Mucosa of rectum (tissue), 2 donors: Measurements from ENCODE around the gene ASCL3.
"Not testable (repeated sequence)": the region's sequence is repeated elsewhere in the genome, so short reads cannot be mapped to it uniquely, and the experiment has no call there.

ENCODE experiments used
- H3K27ac ChIP-seq, 2 donors: one replicate each; pipeline ENCODE4 v1.7.0; 2013; ENCODE audit warnings: inconsistent platforms in 2 of 2, low read depth in 2 of 2, low read length in 2 of 2
- H3K27me3 ChIP-seq, 2 donors: one replicate each; pipeline ENCODE4 v1.7.0; 2013; ENCODE audit warnings: low read length in 2 of 2; ENCODE audit not compliant: control insufficient read depth in 2 of 2, insufficient read depth in 2 of 2
- H3K36me3 ChIP-seq, 2 donors: one replicate each; pipeline ENCODE4 v1.7.0; 2013; ENCODE audit warnings: low read length in 2 of 2; ENCODE audit not compliant: control insufficient read depth in 2 of 2, insufficient read depth in 2 of 2
- H3K4me1 ChIP-seq, 2 donors: one replicate each; pipeline ENCODE4 v1.7.0; 2013; ENCODE audit warnings: low read length in 2 of 2, mild to moderate bottlenecking in 1 of 2; ENCODE audit not compliant: control insufficient read depth in 2 of 2, insufficient read depth in 2 of 2
- H3K4me3 ChIP-seq, 2 donors: one replicate each; pipeline ENCODE4 v1.7.0; 2013; ENCODE audit warnings: low read length in 2 of 2
- H3K9ac ChIP-seq, 2 donors: one replicate each; pipeline ENCODE4 v1.7.0; 2013; ENCODE audit warnings: low read length in 2 of 2, low read depth in 1 of 2, mild to moderate bottlenecking in 1 of 2
- H3K9me3 ChIP-seq, 2 donors: one replicate each; pipeline ENCODE4 v1.7.0; 2013; ENCODE audit warnings: low read length in 2 of 2; ENCODE audit not compliant: control insufficient read depth in 2 of 2
- donor health status: healthy.
- donor health status: Normal muscosa, but diverticular disease.

ASCL3 gene

DNA sequence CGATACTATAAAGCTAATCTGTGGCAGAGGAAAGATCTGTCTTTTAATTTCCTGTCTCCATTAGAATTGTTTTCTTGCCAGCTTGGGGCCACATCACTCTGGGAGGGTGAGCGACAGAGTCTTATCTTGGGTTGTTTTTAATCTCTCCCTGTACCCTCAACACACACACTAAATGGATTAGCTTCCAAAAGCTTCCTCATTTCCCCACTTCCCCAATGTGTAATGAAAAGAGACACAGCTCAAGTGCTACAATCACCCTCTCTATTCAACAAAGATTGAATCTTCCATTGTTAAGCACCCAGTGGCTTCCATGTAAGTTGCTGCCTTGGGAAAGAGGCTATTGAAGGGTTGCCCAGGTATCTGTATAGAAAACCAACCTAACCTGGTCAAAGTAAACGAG, 6.1 kb upstream of the ASCL3 start:
- Histone ChIP-seq H3K4me1 (no peaks in the 10 kb centered on the region), H3K4me3 (no peak overlapping the region), H3K9ac (no peak overlapping the region), H3K9me3 (no peaks in the 10 kb centered on the region), H3K27ac (no peak overlapping the region), H3K36me3 (peaks cover 33 to 39% of the 10 kb centered on the region in 2 donors), H3K27me3 (no peaks in the 10 kb centered on the region)

DNA sequence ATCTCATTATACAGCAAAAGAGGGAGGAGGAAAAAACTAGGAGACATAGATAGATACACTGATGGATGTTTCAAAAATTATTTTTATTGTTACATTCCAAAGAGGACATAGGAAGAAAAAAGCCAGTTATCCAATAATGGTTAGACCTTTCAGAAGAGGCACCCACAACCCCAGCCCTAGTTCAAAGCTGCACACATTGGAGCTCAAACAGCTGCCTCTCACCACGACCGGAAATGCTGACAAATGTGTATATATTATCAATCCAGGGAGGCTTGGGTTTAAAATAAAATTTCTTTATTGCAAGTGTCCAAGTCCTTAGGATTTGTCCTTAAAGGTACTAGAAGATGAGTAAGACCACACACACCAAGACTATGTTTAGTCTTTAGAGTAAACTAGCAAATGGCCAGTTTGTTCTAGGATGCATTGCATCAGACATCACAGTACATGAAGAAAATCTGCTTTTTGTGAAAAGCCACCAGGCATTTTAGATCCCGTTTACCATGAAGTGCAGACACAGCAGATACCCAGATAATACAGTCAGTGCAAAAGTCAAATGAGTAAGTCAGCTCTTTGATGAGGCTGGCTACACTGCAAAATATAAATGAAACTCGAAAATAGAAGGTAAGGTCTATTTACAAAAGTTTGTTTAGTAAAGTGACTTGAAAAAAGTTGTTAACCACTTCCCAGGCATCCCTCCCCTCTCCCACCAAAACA, 4.6 kb upstream of the ASCL3 start:
- Histone ChIP-seq H3K9ac (no peak overlapping the region), H3K9me3 (no peaks in the 10 kb centered on the region), H3K27ac (no peak overlapping the region), H3K4me3 (no peak overlapping the region), H3K4me1 (no peaks in the 10 kb centered on the region), H3K36me3 (peaks cover 25 to 31% of the 10 kb centered on the region in 2 donors), H3K27me3 (no peaks in the 10 kb centered on the region)

DNA sequence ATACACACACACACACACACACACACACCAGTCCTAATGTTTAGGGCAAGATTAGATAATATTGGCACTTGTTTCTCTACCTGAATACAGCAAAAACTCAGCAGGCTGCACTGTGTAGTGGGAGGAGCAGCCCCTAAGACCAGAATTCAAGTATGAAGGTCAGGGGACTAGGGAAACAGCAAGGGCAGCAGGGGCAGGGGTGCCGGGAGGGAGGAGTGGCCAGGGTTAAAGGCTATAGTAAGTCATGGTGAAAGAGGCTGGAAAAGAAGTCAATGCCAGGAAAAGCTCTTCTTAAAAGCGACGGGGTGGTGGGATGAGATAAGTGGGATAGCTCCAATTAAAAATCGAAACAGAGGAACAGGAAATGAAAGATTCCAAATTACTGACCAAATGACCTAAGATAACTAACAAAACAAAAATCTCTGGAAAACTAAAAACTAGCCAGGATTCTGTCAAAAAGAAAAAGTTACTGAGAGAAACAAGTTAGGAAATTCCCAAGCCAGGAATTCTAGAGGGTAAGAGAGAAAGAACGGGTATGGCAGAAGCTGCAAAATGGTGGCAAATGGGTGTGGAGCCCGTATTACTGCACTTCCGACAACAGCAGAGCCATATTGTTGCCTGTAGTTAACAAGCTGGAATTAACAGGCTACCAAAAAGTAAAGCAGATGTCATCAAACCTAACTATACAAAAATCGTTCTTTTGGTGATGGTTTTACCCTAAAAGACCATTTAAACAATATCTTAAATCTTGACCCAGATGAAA, 1.3 kb downstream of the ASCL3 start:
- Histone ChIP-seq H3K27ac (no peak overlapping the region), H3K4me3 (no peak overlapping the region), H3K9ac (no peak overlapping the region), H3K4me1 (no peaks in the 10 kb centered on the region), H3K9me3 (no peaks in the 10 kb centered on the region), H3K36me3 (no peaks in the 10 kb centered on the region), H3K27me3 (no peaks in the 10 kb centered on the region)

DNA sequence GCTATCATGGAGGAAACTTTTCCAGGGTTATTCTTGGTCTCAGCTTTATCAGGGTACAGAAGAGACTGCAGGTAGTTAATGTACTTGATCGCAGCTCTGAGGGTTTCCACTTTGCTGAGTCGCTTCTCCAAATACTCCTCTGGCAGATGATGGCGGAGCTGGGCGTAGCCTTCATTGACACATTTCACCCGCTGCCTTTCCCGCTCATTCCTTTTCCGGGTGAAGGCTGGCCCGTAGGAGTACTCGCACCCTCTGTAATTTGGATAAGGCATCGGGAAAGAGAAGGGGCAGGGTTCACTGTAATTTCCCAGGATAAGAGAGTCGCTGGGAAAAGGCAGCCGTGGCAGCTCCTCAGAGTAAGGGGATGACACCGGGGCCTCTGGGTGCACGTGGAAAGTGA, 5.2 kb downstream of the ASCL3 start:
- H3K4me1 ChIP-seq: no peaks in the 10 kb centered on the region
- H3K4me3 ChIP-seq: no peak overlapping the region
- no peak overlapping the region for H3K9ac ChIP-seq
- no peaks in the 10 kb centered on the region for H3K36me3 ChIP-seq
- no peak overlapping the region for H3K27ac ChIP-seq
- no peaks in the 10 kb centered on the region for H3K27me3 ChIP-seq
- H3K9me3 ChIP-seq: no peaks in the 10 kb centered on the region

DNA sequence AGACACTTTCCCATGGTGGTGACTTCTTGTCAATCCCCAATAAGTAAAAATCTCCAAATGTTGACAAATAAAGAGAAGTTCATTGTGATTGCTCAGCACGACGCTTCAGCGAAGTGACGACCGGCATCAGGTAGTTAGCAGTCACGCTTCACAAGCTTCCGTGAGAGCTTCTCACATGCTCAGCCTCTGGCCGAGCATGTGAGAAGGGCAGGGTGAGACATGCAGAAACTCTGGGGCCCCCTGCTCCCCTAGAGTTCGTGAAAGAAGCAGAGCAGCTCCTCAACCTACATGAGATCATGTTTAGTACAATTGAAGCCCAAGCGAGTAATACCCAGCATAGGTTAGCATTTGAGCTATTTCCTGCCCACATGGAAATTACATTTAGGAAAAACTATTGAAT, 5.7 kb downstream of the ASCL3 start:
- no peak overlapping the region for H3K4me3 ChIP-seq
- H3K4me1 ChIP-seq: no peaks in the 10 kb centered on the region
- H3K9ac ChIP-seq: no peak overlapping the region
- no peak overlapping the region for H3K27ac ChIP-seq
- no peaks in the 10 kb centered on the region for H3K9me3 ChIP-seq
- no peaks in the 10 kb centered on the region for H3K36me3 ChIP-seq
- no peaks in the 10 kb centered on the region for H3K27me3 ChIP-seq

DNA sequence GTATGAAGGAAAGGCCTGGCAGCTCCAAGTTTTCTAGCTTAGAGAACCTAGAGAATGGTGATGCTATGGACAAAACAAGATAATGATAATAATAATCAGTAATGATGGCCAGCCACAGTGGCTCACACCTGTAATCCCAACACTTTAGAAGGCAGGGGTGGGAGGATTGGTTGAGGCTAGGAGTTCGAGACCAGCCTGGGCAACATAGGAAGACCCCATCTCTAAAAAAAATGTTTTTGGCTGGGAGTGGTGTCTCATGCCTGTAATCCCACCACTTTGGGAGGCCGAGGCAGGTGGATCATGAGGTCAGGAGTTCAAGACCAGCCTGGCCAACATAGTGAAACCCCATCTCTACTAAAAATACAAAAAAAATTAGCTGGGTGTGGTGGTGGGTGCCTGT, 7.0 kb downstream of the ASCL3 start:
- H3K27ac ChIP-seq, H3K4me3 ChIP-seq, H3K36me3 ChIP-seq, H3K9ac ChIP-seq, H3K27me3 ChIP-seq, H3K4me1 ChIP-seq, H3K9me3 ChIP-seq: not testable (repeated sequence)

DNA sequence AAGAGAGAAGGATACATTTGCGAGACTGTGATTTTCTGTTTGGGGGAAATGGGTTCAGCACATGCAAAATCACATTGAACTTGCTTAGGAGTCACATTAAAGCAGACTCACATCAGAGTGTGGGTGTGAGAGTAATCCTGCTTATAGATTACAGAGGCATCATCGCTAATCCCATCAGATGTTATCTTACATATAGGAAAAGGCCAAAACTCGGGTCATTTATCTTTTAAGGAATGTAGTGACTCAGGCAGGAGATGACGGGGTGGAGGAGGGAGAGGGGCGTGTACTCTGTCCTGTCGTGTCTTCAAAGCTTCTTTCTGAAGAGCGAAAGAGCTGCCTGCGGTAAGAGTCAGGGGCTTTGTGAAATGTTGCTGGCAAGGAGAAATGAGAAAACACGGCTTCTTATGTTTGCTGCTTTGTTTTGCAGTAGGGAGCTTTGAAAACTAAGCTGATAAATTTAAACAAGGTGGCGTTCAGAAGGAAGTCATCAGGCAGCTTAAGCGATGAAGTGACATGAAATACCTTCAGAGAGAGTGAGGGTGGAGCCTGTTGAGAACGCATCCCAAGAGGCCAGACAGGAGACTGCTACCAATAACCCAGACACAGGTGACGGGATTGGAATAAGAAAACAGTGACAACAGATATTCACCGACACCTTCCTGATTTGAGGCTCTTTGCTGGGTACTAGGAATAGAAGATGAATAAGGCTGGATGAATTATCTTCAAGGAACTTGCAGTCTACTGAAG, 7.9 kb downstream of the ASCL3 start:
- Histone ChIP-seq H3K9ac (no peak overlapping the region), H3K27me3 (no peaks in the 10 kb centered on the region), H3K4me1 (no peaks in the 10 kb centered on the region), H3K4me3 (no peak overlapping the region), H3K9me3 (no peaks in the 10 kb centered on the region), H3K27ac (no peak overlapping the region), H3K36me3 (no peaks in the 10 kb centered on the region)

DNA sequence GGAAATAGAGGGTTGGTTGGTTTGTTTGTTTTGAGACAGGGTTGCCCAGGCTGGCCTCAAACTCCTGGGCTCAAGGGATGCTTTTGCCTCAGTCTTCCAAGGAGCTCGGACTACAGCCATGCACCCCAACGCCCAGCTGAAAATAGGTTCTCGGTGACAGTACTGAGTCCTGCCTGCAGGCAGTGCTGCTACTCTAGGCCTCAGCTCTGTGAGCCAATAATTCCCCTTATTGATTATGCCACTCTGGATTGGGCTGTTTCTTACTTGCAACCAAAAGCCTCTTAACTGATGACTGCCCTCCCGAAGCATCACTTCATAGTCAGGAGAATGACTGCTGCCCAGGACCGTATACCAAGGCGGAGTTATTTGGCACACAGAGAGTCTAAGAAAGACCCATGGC, 8.9 kb downstream of the ASCL3 start:
- no peaks in the 10 kb centered on the region for H3K36me3 ChIP-seq
- H3K4me3 ChIP-seq: no peak overlapping the region
- H3K4me1 ChIP-seq: no peaks in the 10 kb centered on the region
- H3K27me3 ChIP-seq: no peaks in the 10 kb centered on the region
- H3K9ac ChIP-seq: no peak overlapping the region
- H3K27ac ChIP-seq: no peak overlapping the region
- no peaks in the 10 kb centered on the region for H3K9me3 ChIP-seq

DNA sequence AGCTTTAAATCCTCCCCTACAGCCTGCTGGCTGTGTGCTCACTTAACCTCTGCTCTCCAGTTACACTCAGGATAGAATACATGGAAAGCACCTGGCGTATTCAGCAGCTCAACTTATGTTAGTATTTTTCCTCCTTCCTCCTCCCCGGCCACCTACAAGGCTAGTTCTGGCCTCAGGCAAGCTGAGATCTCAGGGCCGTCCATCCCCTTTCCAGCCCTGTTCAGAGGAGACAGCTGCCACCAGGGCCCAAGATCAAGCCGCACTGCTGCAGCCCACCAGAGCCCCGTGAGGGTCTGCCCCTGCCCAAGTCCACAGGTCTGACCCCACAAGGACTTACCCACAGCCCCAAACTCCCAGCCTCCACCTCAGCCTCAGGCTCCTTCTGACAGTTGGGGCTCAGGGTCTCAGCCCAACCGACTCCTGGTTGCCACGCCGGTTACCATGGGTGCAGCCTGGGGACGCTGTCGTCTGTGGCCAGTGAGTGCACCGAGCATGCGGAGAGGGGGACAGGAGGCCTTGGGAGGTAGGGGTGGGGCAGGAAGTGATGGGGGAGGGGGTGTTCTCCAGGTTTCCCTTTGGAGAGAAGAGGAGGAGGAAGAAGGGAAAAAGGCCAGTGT, 10.1 kb downstream of the ASCL3 start, which contains the start of gene C11orf16:
Gene C11orf16 (minus strand): TSS at position 384 of the 617 bp plus-strand sequence. CDS start 639 bp downstream, outside the sequence.
- Histone ChIP-seq H3K27me3 (no peaks in the 10 kb centered on the region), H3K27ac (no peak within 1 kb of the TSS), H3K9ac (no peak within 1 kb of the TSS), H3K9me3 (no peaks in the 10 kb centered on the region), H3K4me3 (no peak within 1 kb of the TSS), H3K36me3 (no peaks in the 10 kb centered on the region), H3K4me1 (no peaks in the 10 kb centered on the region)
